ENCODE data around the gene GDF10. TPM values are rescaled to one million over a fixed set of nuclear protein-coding genes. Genes with fewer than 3 reads are reported as not detected.

Gene GDF10
- total RNA-seq, 2 experiments from 2014 or later, result 0.16 to 0.22 TPM

GRCh38 chr10:47356708-47357107 lies 56.7 kb downstream of the GDF10 start:
- H3K36me3 Mint-ChIP-seq (ENCODE audit: low read depth), result no peaks in the 10 kb centered on the region
- CTCF ChIA-PET, result no interaction called here
- no peak for TF ChIP-seq CTCF (IDR thresholded peaks at IDR 0.05)

GRCh38 chr10:47357131-47357582 lies 57.2 kb downstream of the GDF10 start:
- ChIA-PET CTCF (no interaction called here), POLR2A (no interaction called here)
- no peak for ATAC-seq (ENCODE audit: poor library complexity)
- no peaks in the 10 kb centered on the region for H3K9me3 Mint-ChIP-seq
- DNase-seq, result no peak
- no peaks in the 10 kb centered on the region for H3K36me3 Mint-ChIP-seq (ENCODE audit: low read depth)
- Histone ChIP-seq H3K9me3 (ENCODE audit: control insufficient read depth in 1 of 2, insufficient read depth in 1 of 2, low read length in 2 of 2) (no peaks in the 10 kb centered on the region), H3K4me3 (ENCODE audit: low read length) (no peak overlapping the region), H3K27me3 (ENCODE audit: control insufficient read depth in 1 of 2, insufficient read depth in 2 of 2, low read length in 2 of 2) (no peaks in the 10 kb centered on the region), H3K4me1 (ENCODE audit: insufficient read depth, low read length) (no peaks in the 10 kb centered on the region), H3K36me3 (ENCODE audit: insufficient read depth, low read length) (no peaks in the 10 kb centered on the region), H3K27ac (ENCODE audit: low read depth in 1 of 2, low read length in 2 of 2) (no peak overlapping the region)
- no peaks in the 10 kb centered on the region for H3K27me3 Mint-ChIP-seq
- H3K4me1 Mint-ChIP-seq (ENCODE audit: low read depth), result no peaks in the 10 kb centered on the region
- intact Hi-C loops (cut with DNase I, micrococcal nuclease), result no loop called here
- no peak overlapping the region for H3K27ac Mint-ChIP-seq
- TF ChIP-seq CTCF (IDR thresholded peaks at IDR 0.05), result no peak
- H3K4me3 Mint-ChIP-seq, result no peak overlapping the region

More at GRCh38 chr10:47356708-47357107, 56.7 kb downstream of the GDF10 start:
- DNase-seq (no peak), ATAC-seq (ENCODE audit: poor library complexity) (no peak)
- intact Hi-C loops (cut with DNase I, micrococcal nuclease), result no loop called here
- H3K4me3 Mint-ChIP-seq, result no peak overlapping the region
- Histone ChIP-seq H3K36me3 (ENCODE audit: insufficient read depth, low read length) (no peaks in the 10 kb centered on the region), H3K4me1 (ENCODE audit: insufficient read depth, low read length) (no peaks in the 10 kb centered on the region), H3K9me3 (ENCODE audit: control insufficient read depth in 1 of 2, insufficient read depth in 1 of 2, low read length in 2 of 2) (no peaks in the 10 kb centered on the region), H3K27ac (ENCODE audit: low read depth in 1 of 2, low read length in 2 of 2) (no peak overlapping the region), H3K4me3 (ENCODE audit: low read length) (no peak overlapping the region), H3K27me3 (ENCODE audit: control insufficient read depth in 1 of 2, insufficient read depth in 2 of 2, low read length in 2 of 2) (no peaks in the 10 kb centered on the region)
- H3K4me1 Mint-ChIP-seq (ENCODE audit: low read depth), result no peaks in the 10 kb centered on the region
- H3K27me3 Mint-ChIP-seq, result no peaks in the 10 kb centered on the region
- H3K9me3 Mint-ChIP-seq, result no peaks in the 10 kb centered on the region
- H3K27ac Mint-ChIP-seq, result no peak overlapping the region
- POLR2A ChIA-PET, result no interaction called here

- ChIA-PET CTCF (no interaction called here), POLR2A (no interaction called here)
- H3K27ac Mint-ChIP-seq, result no peak overlapping the region
- H3K27me3 ChIP-seq (ENCODE audit: control insufficient read depth in 1 of 2, insufficient read depth in 2 of 2, low read length in 2 of 2), result no peaks in the 10 kb centered on the region
- H3K4me3 ChIP-seq (ENCODE audit: low read length), result no peak overlapping the region
- ATAC-seq (ENCODE audit: poor library complexity), result no peak
- H3K27ac ChIP-seq (ENCODE audit: low read depth in 1 of 2, low read length in 2 of 2), result no peak overlapping the region
- H3K36me3 Mint-ChIP-seq (ENCODE audit: low read depth), result no peaks in the 10 kb centered on the region
- no peaks in the 10 kb centered on the region for H3K27me3 Mint-ChIP-seq
- H3K9me3 ChIP-seq (ENCODE audit: control insufficient read depth in 1 of 2, insufficient read depth in 1 of 2, low read length in 2 of 2), result no peaks in the 10 kb centered on the region
- no peak for TF ChIP-seq CTCF (IDR thresholded peaks at IDR 0.05)
- H3K4me3 Mint-ChIP-seq, result no peak overlapping the region
- intact Hi-C loops (cut with DNase I, micrococcal nuclease), result no loop called here
- no peaks in the 10 kb centered on the region for H3K4me1 Mint-ChIP-seq (ENCODE audit: low read depth)
- H3K4me1 ChIP-seq (ENCODE audit: insufficient read depth, low read length), result no peaks in the 10 kb centered on the region
- no peaks in the 10 kb centered on the region for H3K9me3 Mint-ChIP-seq
- DNase-seq, result no peak
- no peaks in the 10 kb centered on the region for H3K36me3 ChIP-seq (ENCODE audit: insufficient read depth, low read length)
Measured at GRCh38 chr10:47357911-47358310, 57.9 kb downstream of the GDF10 start.
